Transverse colon (tissue), 4 donors: ENCODE data around the gene CORO2A. TPM values are rescaled to one million over a fixed set of nuclear protein-coding genes. Genes with fewer than 3 reads are reported as not detected.
"Not testable (repeated sequence)": the region's sequence is repeated elsewhere in the genome, so short reads cannot be mapped to it uniquely, and the experiment has no call there.

Experiments used
- DNase-seq: peaks from one replicate; pipeline ENCODE4 v3.0.0-alpha.2; 2019
- H3K27ac ChIP-seq, 4 donors: fragments of 200-600 bp; sonication (generic); 2 replicates each; pipeline ENCODE4 v1.5.1; 2016 to 2018; ENCODE audit warnings: inconsistent platforms in 4 of 4
- H3K27me3 ChIP-seq: fragments of 200-600 bp; sonication (generic); 2 replicates; pipeline ENCODE4 v1.5.1; 2017; ENCODE audit warnings: inconsistent platforms
- H3K36me3 ChIP-seq, 4 donors: fragments of 200-600 bp; sonication (generic); 2 replicates each; pipeline ENCODE4 v1.5.1; 2017 to 2019; ENCODE audit warnings: inconsistent platforms in 4 of 4
- H3K4me1 ChIP-seq, 4 donors: fragments of 200-600 bp; sonication (generic); 2 replicates each; pipeline ENCODE4 v1.5.1; 2017 to 2020; ENCODE audit warnings: inconsistent platforms in 4 of 4
- H3K4me3 ChIP-seq, 4 donors: fragments of 200-600 bp; sonication (generic); 1 replicate in 1 of 4; 2 replicates in 3 of 4; pipeline versions ENCODE4 v1.5.1 to v1.6.1; 2017 to 2019; ENCODE audit warnings: inconsistent platforms in 4 of 4
- H3K9me3 ChIP-seq, 2 donors: fragments of 200-600 bp; sonication (generic); 2 replicates each; pipeline ENCODE4 v1.5.1; 2017 to 2019; ENCODE audit warnings: inconsistent platforms in 2 of 2
- CTCF ChIP-seq, 5 experiments: fragments of 200-600 bp in 3 of 5; fragments of 450-650 bp in 2 of 5; sonication (generic) in 3 of 5; IDR thresholded peaks; 1 replicate in 2 of 5; 2 replicates in 3 of 5; pipeline ENCODE4 v1.5.1; 2016 to 2017; ENCODE audit warnings: antibody characterized with exemption in 5 of 5, inconsistent platforms in 3 of 5, mild to moderate bottlenecking in 2 of 5, moderate library complexity in 1 of 5
- EP300 ChIP-seq: sonication (generic); formaldehyde crosslinking; IDR thresholded peaks from one replicate; pipeline ENCODE4 v1.6.1; 2017; ENCODE audit warnings: antibody characterized with exemption, low read depth
- POLR2A ChIP-seq: fragments of 450-650 bp; IDR thresholded peaks from one replicate; pipeline ENCODE4 v1.6.1; 2016; ENCODE audit warnings: antibody characterized with exemption, mild to moderate bottlenecking, moderate library complexity
- POLR2AphosphoS5 ChIP-seq, 3 donors: sonication (generic); formaldehyde crosslinking; IDR thresholded peaks; one replicate each; pipeline ENCODE4 v1.6.1; 2016; ENCODE audit warnings: antibody characterized with exemption in 3 of 3
- WGBS, 2 donors: methylation state at CpG; one replicate each; pipeline ENCODE4 v1.1.5; 2018; ENCODE audit warnings: low coverage in 1 of 2; 5-methylcytosine and 5-hydroxymethylcytosine counted together
- in situ Hi-C, 4 donors: fragments of 200-750 bp; cut with MboI; loops; one replicate each; pipeline versions ENCODE4 v1.15.0 to v1.15.1; 2017; ENCODE audit warnings: low sequenced_read_pairs in 3 of 4, low pct_ligation_motif_present in 1 of 4, low pct_unique_long_range_greater_than_20kb in 1 of 4
- intact Hi-C: fragments of 100-400 bp; cut with DNase I; formaldehyde crosslinking; loops from one replicate; pipeline ENCODE4 v1.15.1; 2023; ENCODE audit warnings: low total_unique reads
- total RNA-seq, 4 donors: library from RNA; depleted of rRNA; stranded (reverse); fragments of >200 nt; gene quantifications; one replicate each; pipeline ENCODE4 v1.1.0, GENCODE V29; 2016

Gene CORO2A
- total RNA-seq, 4 donors from 2014 or later: 10.0 to 59.1 (median 47.1) TPM

GRCh38 chr9:98094316-98094715 lies 98.1 kb downstream of the CORO2A start:
- TF ChIP-seq POLR2AphosphoS5 (IDR thresholded peaks at IDR 0.05): no peak
- TF ChIP-seq POLR2A: no peak
- no peak for TF ChIP-seq CTCF (IDR thresholded peaks at IDR 0.05)
- TF ChIP-seq EP300: no peak
- H3K36me3 ChIP-seq: no peaks in the 10 kb centered on the region
- DNase-seq: peak; percentile 5
- no peak overlapping the region for H3K27ac ChIP-seq
- in situ Hi-C loops (loop anchor here in 2 of 4 donors (25.0 kb wide), 2 partner anchors 107 to 168 kb away; partner anchors contain the start of genes ANP32B (in 1 of the 2) and TBC1D2 (in 1 of the 2)), intact Hi-C loops (no loop called here)
- H3K4me1 ChIP-seq: peaks cover 0 to 5% (median 2%) of the 10 kb centered on the region in 4 donors
- WGBS, 2 donors: 80 to 84% methylated on average over 1 to 4 of the region's 4 CpGs
- no peaks in the 10 kb centered on the region for H3K27me3 ChIP-seq
- H3K9me3 ChIP-seq: no peaks in the 10 kb centered on the region
- H3K4me3 ChIP-seq: no peak overlapping the region

GRCh38 chr9:98092613-98092931 lies 99.9 kb downstream of the CORO2A start:
- Histone ChIP-seq H3K36me3 (no peaks in the 10 kb centered on the region), H3K9me3 (no peaks in the 10 kb centered on the region), H3K4me1 (peaks cover 0 to 8% (median 3%) of the 10 kb centered on the region in 4 donors), H3K27ac (no peak overlapping the region), H3K4me3 (no peak overlapping the region), H3K27me3 (no peaks in the 10 kb centered on the region)
- in situ Hi-C loops: loop anchor here in 2 of 4 donors (25.0 kb wide), 2 partner anchors 105 to 170 kb away; partner anchors contain the start of genes ANP32B (in 1 of the 2) and TBC1D2 (in 1 of the 2)
- 88 to 93% methylated on average over 10 to 11 of the region's 11 CpGs for WGBS, 2 donors
- TF ChIP-seq POLR2A: no peak
- no peak for TF ChIP-seq POLR2AphosphoS5 (IDR thresholded peaks at IDR 0.05)
- TF ChIP-seq CTCF (IDR thresholded peaks at IDR 0.05): no peak
- TF ChIP-seq EP300: no peak
- intact Hi-C loops: no loop called here
- peak; percentile 1 for DNase-seq

- in situ Hi-C loops: loop anchor here in 2 of 4 donors (25.0 kb wide), 2 partner anchors 105 to 170 kb away; partner anchors contain the start of genes ANP32B (in 1 of the 2) and TBC1D2 (in 1 of the 2)
- H3K27me3 ChIP-seq: no peaks in the 10 kb centered on the region
- DNase-seq: peak; percentile 5
- H3K4me1 ChIP-seq: peaks cover 0 to 8% (median 3%) of the 10 kb centered on the region in 4 donors
- no peak overlapping the region for H3K4me3 ChIP-seq
- intact Hi-C loops: no loop called here
- no peaks in the 10 kb centered on the region for H3K9me3 ChIP-seq
- WGBS, 2 donors: 82 to 84% methylated on average over 13 to 17 of the region's 17 CpGs
- TF ChIP-seq POLR2A (no peak), EP300 (no peak), CTCF (IDR thresholded peaks at IDR 0.05) (no peak), POLR2AphosphoS5 (IDR thresholded peaks at IDR 0.05) (no peak)
- H3K36me3 ChIP-seq: no peaks in the 10 kb centered on the region
- H3K27ac ChIP-seq: no peak overlapping the region
Observed at GRCh38 chr9:98091735-98092612, 100.5 kb downstream of the CORO2A start.

GRCh38 chr9:98090674-98091073 lies 101.8 kb downstream of the CORO2A start:
- H3K36me3 ChIP-seq, H3K9me3 ChIP-seq, H3K27me3 ChIP-seq, DNase-seq, H3K4me3 ChIP-seq, H3K4me1 ChIP-seq, H3K27ac ChIP-seq, intact Hi-C loops: not testable (repeated sequence)
- WGBS, 2 donors: 91% methylated on average over 3 of the region's 3 CpGs; no CpG with 5 or more reads in 1 of the 2 donors
- in situ Hi-C loops: loop anchor here in 2 of 4 donors (25.0 kb wide), 2 partner anchors 103 to 172 kb away; partner anchors contain the start of genes ANP32B (in 1 of the 2) and TBC1D2 (in 1 of the 2)
